K562 (cell line): ENCODE data around the gene DYRK1A. TPM values are rescaled to one million over a fixed set of nuclear protein-coding genes. Genes with fewer than 3 reads are reported as not detected.
"Not testable (repeated sequence)": the region's sequence is repeated elsewhere in the genome, so short reads cannot be mapped to it uniquely, and the experiment has no call there.

Experiments
- ATAC-seq: fragments of 200-7000 bp; cut with Tn5 transposase; 3 replicates; pipeline ENCODE4 v1.9.1; 2020; ENCODE audit warnings: moderate library complexity
- BruUV-seq: library from RNA; stranded (reverse); fragments of 400-500 nt; replicated peaks from 2 replicates; lab custom pipeline; 2021; lab: Mats Ljungman, UMichigan
- CTCF ChIA-PET: fragments of 300-600 bp; formaldehyde crosslinking; extraction: SDS; loops from one replicate; lab custom pipeline; 2021; ENCODE audit warnings: low intra/inter-chr PET ratio; lab: Yijun Ruan, JAX
- POLR2A ChIA-PET: fragments of 300-600, 350-650 bp; sonication (Branson Sonifier 250); formaldehyde crosslinking; extraction: SDS; loops from one replicate; lab custom pipeline; 2021; ENCODE audit warnings: antibody characterized with exemption, inconsistent platforms; lab: Yijun Ruan, JAX
- DNase-seq, 4 experiments: peaks; one replicate each; pipeline versions ENCODE4 v3.0.0 to v3.0.0-alpha.2; 2011 to 2018; ENCODE audit warnings: low spot score in 3 of 4, mixed read lengths in 3 of 4; ENCODE audit errors: extremely low read depth in 1 of 4
- FAIRE-seq: peaks from 2 replicates; lab custom pipeline; 2011; peaks lifted over from hg19 to GRCh38; lab: Jason Lieb, UNC
- H2AFZ ChIP-seq: 2 replicates; pipeline ENCODE4 v1.6.0; 2011; ENCODE audit warnings: low read depth, low read length, control low read depth, inconsistent platforms
- H3K27ac ChIP-seq: fragments of 200-600 bp; 3 replicates; pipeline ENCODE4 v1.8.0; 2011; ENCODE audit warnings: low read depth, mild to moderate bottlenecking, control low read depth, inconsistent platforms, low read length, moderate library complexity, mixed read lengths; ENCODE audit errors: extremely low read depth
- H3K27me3 ChIP-seq, 2 experiments: fragments of 300-600 bp in 1 of 2; 2 replicates in 1 of 2; 3 replicates in 1 of 2; pipeline versions ENCODE4 v1.6.0 to v1.8.0; 2011; ENCODE audit warnings: inconsistent platforms in 2 of 2, low read length in 2 of 2, mild to moderate bottlenecking in 1 of 2, mixed read lengths in 1 of 2, moderate library complexity in 1 of 2; ENCODE audit not compliant: control insufficient read depth in 2 of 2, insufficient read depth in 2 of 2
- H3K36me3 ChIP-seq: fragments of 300-600 bp; 3 replicates; pipeline ENCODE4 v1.8.0; 2011; ENCODE audit warnings: mild to moderate bottlenecking, low read length, inconsistent platforms; ENCODE audit not compliant: control insufficient read depth, insufficient read depth
- H3K4me1 ChIP-seq, 2 experiments: fragments of 200-600 bp in 1 of 2; replicated peaks in 1 of 2; 2 replicates in 1 of 2; 3 replicates in 1 of 2; pipeline versions ENCODE4 v1.5.1 to v1.8.0; 2011; ENCODE audit warnings: inconsistent platforms in 2 of 2, low read length in 2 of 2, mild to moderate bottlenecking in 1 of 2, mixed read lengths in 1 of 2, moderate library complexity in 1 of 2; ENCODE audit not compliant: control insufficient read depth in 2 of 2, insufficient read depth in 2 of 2
- H3K4me2 ChIP-seq: 2 replicates; pipeline ENCODE4 v1.6.1; 2011; ENCODE audit warnings: low read length, control low read depth, inconsistent platforms, mixed read lengths; ENCODE audit not compliant: insufficient read depth
- H3K4me3 ChIP-seq: fragments of 200-600 bp; sonication (generic), shearing (Covaris generic); 2 replicates; pipeline ENCODE4 v1.5.1; 2016; ENCODE audit warnings: control low read depth, inconsistent platforms
- H3K79me2 ChIP-seq: fragments of 200-600 bp; 3 replicates; pipeline ENCODE4 v1.8.0; 2011; ENCODE audit warnings: low read length, inconsistent platforms; ENCODE audit not compliant: control insufficient read depth, insufficient read depth
- H3K9ac ChIP-seq, 2 experiments: 2 replicates each; pipeline versions ENCODE4 v1.6.0 to v1.6.1; 2011; ENCODE audit warnings: low read depth in 2 of 2, low read length in 2 of 2, control low read depth in 1 of 2, inconsistent platforms in 1 of 2, mild to moderate bottlenecking in 1 of 2, mixed read lengths in 1 of 2; ENCODE audit not compliant: insufficient read depth in 1 of 2
- H3K9me1 ChIP-seq: one replicate; pipeline ENCODE4 v1.6.0; 2011; ENCODE audit warnings: inconsistent platforms, mild to moderate bottlenecking, low read length, moderate library complexity; ENCODE audit not compliant: control insufficient read depth, insufficient read depth
- H3K9me3 ChIP-seq: replicated peaks from 2 replicates; pipeline ENCODE4 v1.5.1; 2011; ENCODE audit warnings: low read depth, low read length, inconsistent platforms; ENCODE audit not compliant: control insufficient read depth, insufficient read depth
- H4K20me1 ChIP-seq: replicated peaks from 2 replicates; pipeline ENCODE4 v1.6.1; 2011; ENCODE audit warnings: low read length, inconsistent platforms, mixed read lengths; ENCODE audit not compliant: control insufficient read depth, insufficient read depth
- CEBPB ChIP-seq: fragments of 450-650 bp; IDR thresholded peaks from 2 replicates; pipeline ENCODE4 v1.6.1; 2016; ENCODE audit warnings: missing genetic modification characterization, missing compliant biosample characterization
- CEBPG ChIP-seq, 3 experiments: fragments of 200-800 bp in 1 of 3; sonication (Bioruptor generic) in 1 of 3; sonication (generic) in 1 of 3; formaldehyde crosslinking in 1 of 3; IDR thresholded peaks in 2 of 3; conservative IDR thresholded peaks in 1 of 3; 2 replicates each; pipeline versions ENCODE4 v1.6.1 to v1.8.0; 2016 to 2022; ENCODE audit warnings: missing compliant biosample characterization in 2 of 3, missing genetic modification characterization in 2 of 3, mild to moderate bottlenecking in 1 of 3, missing genetic modification reagents in 1 of 3
- RBM25 ChIP-seq: fragments of 200-400 bp; formaldehyde crosslinking; IDR thresholded peaks from 2 replicates; pipeline ENCODE4 v1.6.1; 2018; ENCODE audit warnings: low read length, low read depth, moderate library complexity; ENCODE audit not compliant: severe bottlenecking
- SAP30 ChIP-seq: fragments of 200-600 bp; sonication (generic); IDR thresholded peaks from 2 replicates; pipeline ENCODE4 v1.6.1; 2012; ENCODE audit warnings: borderline replicate concordance, low read depth, mild to moderate bottlenecking, moderate library complexity, low read length, control low read depth, inconsistent platforms; ENCODE audit not compliant: insufficient read depth, poor library complexity, severe bottlenecking
- ZNF121 ChIP-seq: sonication (generic); formaldehyde crosslinking; conservative IDR thresholded peaks from 2 replicates; pipeline ENCODE4 v1.8.0; 2022; ENCODE audit warnings: missing genetic modification reagents
- WGBS: fragments of 100-300 bp; shearing (Covaris generic); methylation state at CpG from one replicate; pipeline ENCODE4 v1.1.6; 2016; ENCODE audit warnings: low coverage, mixed read lengths; ENCODE audit not compliant: insufficient coverage; ENCODE audit errors: missing lambda C conversion rate; 5-methylcytosine and 5-hydroxymethylcytosine counted together
- in situ Hi-C: fragments of 300-500 bp; cut with MboI; formaldehyde crosslinking; loops from 4 replicates; pipeline ENCODE4 v1.15.0; 2018; ENCODE audit warnings: inconsistent platforms, mixed read lengths
- intact Hi-C: fragments of 100-400 bp; cut with micrococcal nuclease; formaldehyde crosslinking; loops from 2 replicates; pipeline ENCODE4 v1.14.2; 2022
- polyA plus RNA-seq, 8 experiments: library from polyadenylated mRNA; depleted of rRNA in 4 of 8; stranded (reverse) in 5 of 8; unstranded in 3 of 8; fragments of >200 nt; fragmentation: Nextera tagmentation in 2 of 8; fragmentation: Illumina TruSeq in 1 of 8; extraction: Ambion mirVana in 2 of 8; extraction: Trizol in 1 of 8; gene quantifications; 2 replicates each; pipeline versions ENCODE4 v1.2.1 to v1.2.3, GENCODE V29; 2011 to 2014; ENCODE audit warnings: inconsistent platforms in 1 of 8, missing spikeins in 1 of 8
- total RNA-seq, 7 experiments: library from RNA; depleted of rRNA in 6 of 7; stranded (reverse); fragments of >200 nt in 6 of 7; fragmentation: Illumina TruSeq in 2 of 7; extraction: Trizol in 2 of 7; gene quantifications; 2 replicates each; pipeline versions ENCODE4 v1.2.1 to v1.2.3, GENCODE V29; 2011 to 2021; ENCODE audit warnings: low replicate concordance in 1 of 7
- TF ChIP-seq, protein P1 (sequence below), 2 experiments: fragments of 450-650 bp in 1 of 2; sonication (generic) in 1 of 2; formaldehyde crosslinking in 1 of 2; IDR thresholded peaks in 1 of 2; conservative IDR thresholded peaks in 1 of 2; 2 replicates each; pipeline versions ENCODE4 v1.6.1 to v1.8.1; 2016 to 2023; ENCODE audit warnings: mild to moderate bottlenecking in 2 of 2, moderate library complexity in 2 of 2, inconsistent platforms in 1 of 2, missing genetic modification reagents in 1 of 2
- TF ChIP-seq, protein P2 (sequence below): fragments of 200-800 bp; sonication (Bioruptor generic); IDR thresholded peaks from 2 replicates; pipeline ENCODE4 v1.6.1; 2017; ENCODE audit warnings: missing genetic modification characterization, missing compliant biosample characterization

Gene DYRK1A
- total and polyA plus RNA-seq, 9 of the 15 experiments (the other 6 are each of a cell fraction or from before 2014, with no cell fraction given), result 3.7 to 64.8 (median 42.3) TPM

DNA sequence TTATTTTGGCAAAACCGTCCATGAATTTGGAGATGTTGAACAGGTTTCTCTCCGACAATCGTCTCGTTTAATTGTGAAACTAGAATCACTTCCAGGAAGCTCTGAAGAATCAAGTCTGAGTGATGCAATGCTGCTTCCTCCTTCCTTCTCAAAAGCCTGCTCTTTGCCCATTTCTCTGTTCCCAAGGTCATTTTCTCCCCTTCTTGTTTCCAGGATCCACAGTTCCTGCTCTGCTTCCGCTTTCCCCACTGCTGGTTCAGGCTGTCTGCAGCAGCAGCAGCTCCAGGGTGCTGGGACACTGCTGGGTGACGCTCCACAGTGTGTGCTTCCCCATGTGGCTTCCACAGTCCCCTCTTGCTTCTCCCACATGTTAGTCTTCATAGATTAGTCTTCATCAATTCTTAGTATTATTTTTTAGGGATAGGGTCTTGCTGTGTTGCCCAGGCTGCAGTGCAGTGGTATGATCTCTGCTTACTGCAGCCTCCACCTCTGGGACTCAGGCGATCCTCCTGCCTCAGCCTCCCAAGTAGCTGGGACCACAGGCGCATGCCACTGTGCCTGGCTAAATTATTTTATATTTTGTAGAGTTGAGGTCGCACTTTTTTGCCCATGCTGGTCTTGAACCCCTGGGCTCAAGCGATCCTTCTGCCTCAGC is 156.2 kb downstream of the DYRK1A start:
- Histone ChIP-seq H3K4me3 (no peak overlapping the region), H3K9ac (0 out of 4 replicates have a peak overlapping the region, but pooled peaks of 1 of the 2 experiments have one; percentile 31), H3K27ac (no peak overlapping the region), H3K4me1 (no peaks in the 10 kb centered on the region; a peak in 1 of 5 replicates), H3K79me2 (no peaks in the 10 kb centered on the region), H3K27me3 (no peaks in the 10 kb centered on the region), H3K36me3 (peaks cover 4% of the 10 kb centered on the region; the same call in 1 of the 3 replicates), H3K9me3 (no peaks in the 10 kb centered on the region), H2AFZ (no peak overlapping the region), H3K9me1 (no peaks in the 10 kb centered on the region), H4K20me1 (no peaks in the 10 kb centered on the region), H3K4me2 (no peak overlapping the region)
- FAIRE-seq (no peak), DNase-seq (no peak), ATAC-seq (peak; percentile 10; the same call in 1 of the 3 replicates)
- in situ Hi-C loops, result no loop called here
- CTCF ChIA-PET, result interaction anchor here (0.6 kb wide), 1 partner anchor 243 kb away, joined by 3 read pairs; no protein-coding TSS in a partner anchor
- BruUV-seq, result no TSS peak
- intact Hi-C loops, result no loop called here
- POLR2A ChIA-PET, result interaction anchor here (0.8 to 1.5 kb wide), 4 partner anchors 8 to 47 kb away, joined by 4 to 6 read pairs (median 4); no protein-coding TSS in a partner anchor
- TF ChIP-seq, protein P1, sequence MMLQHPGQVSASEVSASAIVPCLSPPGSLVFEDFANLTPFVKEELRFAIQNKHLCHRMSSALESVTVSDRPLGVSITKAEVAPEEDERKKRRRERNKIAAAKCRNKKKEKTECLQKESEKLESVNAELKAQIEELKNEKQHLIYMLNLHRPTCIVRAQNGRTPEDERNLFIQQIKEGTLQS (IDR thresholded peaks at IDR 0.05), result peak; percentile 46; the same call in 1 of the 2 replicates
- TF ChIP-seq, protein P1 (CRISPR knock-in tag; conservative IDR thresholded peaks at IDR 0.05), result no peak
- no peak for TF ChIP-seq SAP30
- TF ChIP-seq, protein P2, sequence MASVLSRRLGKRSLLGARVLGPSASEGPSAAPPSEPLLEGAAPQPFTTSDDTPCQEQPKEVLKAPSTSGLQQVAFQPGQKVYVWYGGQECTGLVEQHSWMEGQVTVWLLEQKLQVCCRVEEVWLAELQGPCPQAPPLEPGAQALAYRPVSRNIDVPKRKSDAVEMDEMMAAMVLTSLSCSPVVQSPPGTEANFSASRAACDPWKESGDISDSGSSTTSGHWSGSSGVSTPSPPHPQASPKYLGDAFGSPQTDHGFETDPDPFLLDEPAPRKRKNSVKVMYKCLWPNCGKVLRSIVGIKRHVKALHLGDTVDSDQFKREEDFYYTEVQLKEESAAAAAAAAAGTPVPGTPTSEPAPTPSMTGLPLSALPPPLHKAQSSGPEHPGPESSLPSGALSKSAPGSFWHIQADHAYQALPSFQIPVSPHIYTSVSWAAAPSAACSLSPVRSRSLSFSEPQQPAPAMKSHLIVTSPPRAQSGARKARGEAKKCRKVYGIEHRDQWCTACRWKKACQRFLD (CRISPR knock-in tag), result no peak
- TF ChIP-seq CEBPG (CRISPR knock-in tag; IDR thresholded peaks at IDR 0.05), result peak; percentile 32; the same call in 1 of the 2 replicates
- 0 out of 4 replicates have a peak, but pooled peaks of 1 of the 2 experiments have one; percentile 13 for TF ChIP-seq CEBPG (tag; conservative IDR thresholded peaks at IDR 0.05 in 1 of 2, IDR thresholded peaks at IDR 0.05 in 1 of 2)
- TF ChIP-seq RBM25, result peak; percentile 14
- peak; percentile 69; the same call in 1 of the 2 replicates for TF ChIP-seq ZNF121
- peak; percentile 34; the same call in 1 of the 2 replicates for TF ChIP-seq CEBPB (tag)
- 73% methylated on average over 10 of the region's 10 CpGs for WGBS

DNA sequence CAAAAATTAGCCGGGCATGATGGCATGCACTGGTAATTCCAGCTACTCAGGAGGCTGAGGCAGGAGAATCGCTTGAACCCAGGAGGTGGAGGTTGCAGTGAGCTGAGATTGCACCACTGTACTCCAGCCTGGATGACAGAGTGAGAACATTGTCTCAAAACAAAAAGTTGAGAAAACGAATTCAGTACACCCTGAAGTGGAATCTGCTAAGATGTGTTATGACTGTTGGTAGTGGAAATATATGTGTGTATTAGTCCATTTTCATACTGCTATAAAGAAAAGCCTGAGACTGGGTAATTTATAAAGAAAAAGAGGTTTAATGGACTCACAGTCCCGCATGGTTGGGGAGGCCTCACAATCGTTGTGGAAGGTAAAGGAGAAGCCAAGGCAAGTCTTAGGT is 158.4 kb downstream of the DYRK1A start:
- POLR2A ChIA-PET, result interaction anchor here (0.8 to 1.7 kb wide), 5 partner anchors 11 to 44 kb away, joined by 3 to 8 read pairs (median 4); no protein-coding TSS in a partner anchor
- H3K27me3 ChIP-seq, ATAC-seq, H2AFZ ChIP-seq, H3K4me2 ChIP-seq, H3K4me3 ChIP-seq, H3K79me2 ChIP-seq, BruUV-seq, H3K9me3 ChIP-seq, H4K20me1 ChIP-seq, DNase-seq, H3K9me1 ChIP-seq, H3K9ac ChIP-seq, H3K36me3 ChIP-seq, FAIRE-seq, in situ Hi-C loops, H3K27ac ChIP-seq, H3K4me1 ChIP-seq, CTCF ChIA-PET: not testable (repeated sequence)
- intact Hi-C loops, result loop anchor here (5.0 kb wide), 1 partner anchor 57 kb away; no protein-coding TSS in a partner anchor
- WGBS, result 43% methylated on average over 5 of the region's 5 CpGs
